ENCODE data around the gene LRRC59.

- no peak for TF ChIP-seq CTCF (IDR thresholded peaks at IDR 0.05; ENCODE audit: insufficient read depth, low read depth, low read length)
- no peak for TF ChIP-seq EZH2 (IDR thresholded peaks at IDR 0.05; ENCODE audit: insufficient read depth, low read length)
Measured at GRCh38 chr17:50421308-50422051, 24.2 kb upstream of the LRRC59 start.
